D721Med (cell line): Measurements from ENCODE around the gene CIART.
A peak's percentile ranks its signal among the peaks of the same experiment; 100 is the strongest.
"Not testable (repeated sequence)": the region's sequence is repeated elsewhere in the genome, so short reads cannot be mapped to it uniquely, and the experiment has no call there.

Experiments
- DNase-seq: peaks from one replicate; pipeline ENCODE4 v3.0.0; 2011; ENCODE audit warnings: low spot score; ENCODE audit not compliant: insufficient read length
- FAIRE-seq: peaks from 2 replicates; lab custom pipeline; 2011; peaks lifted over from hg19 to GRCh38; lab: Jason Lieb, UNC
- CTCF ChIP-seq: IDR thresholded peaks from 2 replicates; pipeline ENCODE4 v1.5.1; 2012; ENCODE audit warnings: mild to moderate bottlenecking, control low read depth; ENCODE audit not compliant: insufficient read depth; ENCODE audit errors: missing control alignments

Gene CIART

GRCh38 chr1:150281758-150282557 is at the start of gene CIART:
TSS of gene CIART (plus strand) at chr1:150282554. CDS start at chr1:150283268, 714 bp downstream.
- no peak for TF ChIP-seq CTCF
- DNase-seq (no peak), FAIRE-seq (no peak)

- DNase-seq, FAIRE-seq: not testable (repeated sequence)
Measured at GRCh38 chr1:150232921-150233320, 49.4 kb upstream of the CIART start.

- TF ChIP-seq CTCF, result no peak
- FAIRE-seq (no peak), DNase-seq (no peak)
Measured at GRCh38 chr1:150233359-150234308, 48.7 kb upstream of the CIART start.

GRCh38 chr1:150234309-150234565 is 48.1 kb upstream of the CIART start:
- FAIRE-seq (no peak), DNase-seq (no peak)
- no peak for TF ChIP-seq CTCF

GRCh38 chr1:150234566-150235293 is 47.6 kb upstream of the CIART start:
- no peak for TF ChIP-seq CTCF
- no peak for DNase-seq
- no peak for FAIRE-seq

GRCh38 chr1:150235294-150235851 is 47.0 kb upstream of the CIART start:
- TF ChIP-seq CTCF, result peak; percentile 9

More at GRCh38 chr1:150235294-150235851, 47.0 kb upstream of the CIART start:
- FAIRE-seq, result no peak
- DNase-seq, result peak; percentile 53
